AG08396 (cell line): ENCODE measurements around the gene PGBD5.

Source experiments
- DNase-seq: peaks from one replicate; pipeline ENCODE4 v3.0.0; 2012; ENCODE audit warnings: low spot score, mixed read lengths

The PGBD5 gene

DNA sequence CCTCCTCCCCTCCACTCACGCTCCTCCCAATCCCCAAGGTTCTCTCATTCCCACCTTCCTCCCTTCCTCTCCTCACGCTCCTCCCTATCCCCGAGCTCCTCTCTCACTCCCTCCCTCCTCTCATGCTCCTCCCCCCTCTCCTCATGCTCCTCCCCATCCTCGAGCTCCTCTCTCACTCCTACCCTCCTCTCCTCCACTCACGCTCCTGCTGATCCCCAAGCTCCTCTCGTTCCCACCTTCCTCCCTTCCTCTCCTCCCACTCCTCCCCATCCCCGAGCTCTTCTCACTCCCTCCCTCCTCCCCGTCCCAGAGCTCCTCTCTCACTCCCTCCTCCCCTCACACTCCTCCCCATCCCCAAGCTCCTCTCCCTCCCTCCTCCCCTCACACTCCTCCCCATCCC is 31.4 kb downstream of the PGBD5 start:
- DNase-seq, result no peak

- DNase-seq, result no peak
Measured at GRCh38 chr1:230394134-230394533, 32.0 kb downstream of the PGBD5 start.

DNA sequence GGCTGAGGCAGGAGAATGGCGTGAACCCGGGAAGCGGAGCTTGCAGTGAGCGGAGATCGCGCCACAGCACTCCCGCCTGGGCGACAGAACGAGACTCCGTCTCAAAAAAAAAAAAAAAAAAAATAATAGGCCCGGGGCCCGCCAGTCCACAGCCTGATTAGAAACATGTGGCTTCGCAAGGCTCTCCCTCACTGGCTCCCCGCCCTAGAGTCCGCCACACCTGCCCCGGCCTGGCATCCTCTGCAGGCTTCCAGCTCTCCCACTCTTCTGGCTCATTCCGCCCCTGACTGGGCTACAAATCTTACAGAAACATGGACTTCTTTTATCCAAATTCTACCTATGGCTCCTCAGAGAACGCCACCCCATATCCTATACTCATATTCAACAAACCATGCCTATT is 32.4 kb downstream of the PGBD5 start:
- no peak for DNase-seq

- no peak for DNase-seq
Measured at GRCh38 chr1:230392920-230393521, 33.1 kb downstream of the PGBD5 start.

DNA sequence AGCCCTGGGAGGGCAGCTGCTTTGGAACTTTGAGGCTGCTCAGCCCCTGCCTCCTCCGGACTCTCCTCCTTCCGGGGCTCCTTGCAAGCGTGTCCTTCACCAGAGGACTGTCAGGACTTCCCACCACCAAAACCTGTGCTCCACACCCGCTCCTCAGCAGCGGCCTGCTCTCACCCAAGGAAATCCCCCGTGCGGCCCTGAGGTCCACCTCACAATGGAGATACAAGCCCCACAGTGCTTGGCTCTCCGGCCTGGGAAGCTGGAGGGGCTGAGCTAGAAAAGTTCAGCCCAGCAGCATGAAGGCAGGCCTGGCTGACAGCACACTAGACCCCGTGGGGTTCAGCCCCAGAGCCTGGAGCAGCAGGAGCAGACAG is 33.6 kb downstream of the PGBD5 start:
- no peak for DNase-seq

GRCh38 chr1:230391776-230392535 is 34.2 kb downstream of the PGBD5 start:
- no peak for DNase-seq

DNA sequence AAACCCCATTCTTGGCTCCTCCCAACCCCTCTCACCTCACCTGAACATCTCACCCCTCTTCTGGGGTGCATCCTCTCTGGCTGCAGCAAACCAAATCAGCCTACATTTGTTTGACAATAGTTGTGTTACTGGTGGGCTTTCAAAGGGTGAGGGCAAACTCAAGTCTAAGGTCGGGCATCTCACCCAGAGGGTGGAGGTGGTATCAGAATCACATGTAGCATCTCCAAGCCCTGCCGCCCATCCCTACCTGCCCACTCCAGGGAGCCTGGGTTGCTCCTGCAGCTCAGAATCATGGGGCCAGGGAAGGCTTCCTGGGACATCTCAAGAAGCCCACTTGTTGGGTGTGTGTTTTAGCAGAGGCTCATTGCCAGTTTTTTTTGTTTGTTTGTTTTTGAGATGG is 35.8 kb downstream of the PGBD5 start:
- DNase-seq, result no peak

DNA sequence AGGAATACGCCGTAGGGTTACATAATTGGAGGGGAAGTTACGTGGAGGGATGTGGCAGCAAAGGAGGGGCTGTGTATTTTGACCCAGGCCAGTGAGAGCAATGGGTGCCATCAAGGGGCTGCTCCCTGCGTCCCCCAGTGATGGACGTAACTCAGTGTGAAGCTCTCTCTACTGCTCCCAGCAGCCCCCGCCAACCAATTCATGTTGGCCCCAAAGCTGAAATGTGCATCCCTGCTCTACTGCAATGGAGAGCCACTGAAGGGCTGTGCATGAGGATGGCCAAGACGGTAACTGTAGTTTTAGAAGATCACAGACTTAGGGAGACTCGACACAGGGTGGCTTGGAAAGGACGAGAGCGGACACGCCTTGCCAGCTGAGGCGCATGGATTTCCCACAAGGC is 38.3 kb downstream of the PGBD5 start:
- DNase-seq, result no peak

- DNase-seq, result no peak
Measured at GRCh38 chr1:230387296-230387695, 38.8 kb downstream of the PGBD5 start.

- DNase-seq, result no peak
Measured at GRCh38 chr1:230386637-230387262, 39.4 kb downstream of the PGBD5 start.

DNA sequence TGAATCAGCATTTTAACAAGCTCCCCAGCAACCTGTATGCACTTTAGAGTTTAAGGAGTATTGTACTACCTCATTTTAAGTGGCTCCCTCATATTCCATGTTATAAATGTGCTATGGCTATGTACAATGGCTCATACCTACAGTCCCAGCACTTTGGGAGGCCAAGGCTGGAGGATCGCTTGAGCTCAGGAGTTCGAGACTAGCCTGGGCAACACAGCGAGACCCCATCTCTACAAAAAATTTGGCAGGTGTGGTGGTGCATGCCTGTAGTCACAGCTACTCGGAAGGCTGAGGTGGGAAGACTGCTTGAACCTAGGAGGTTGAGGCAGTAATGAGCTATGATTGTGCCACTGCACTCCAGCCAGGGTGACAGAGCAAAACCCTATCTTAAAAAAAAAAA is 40.2 kb downstream of the PGBD5 start:
- no peak for DNase-seq

DNA sequence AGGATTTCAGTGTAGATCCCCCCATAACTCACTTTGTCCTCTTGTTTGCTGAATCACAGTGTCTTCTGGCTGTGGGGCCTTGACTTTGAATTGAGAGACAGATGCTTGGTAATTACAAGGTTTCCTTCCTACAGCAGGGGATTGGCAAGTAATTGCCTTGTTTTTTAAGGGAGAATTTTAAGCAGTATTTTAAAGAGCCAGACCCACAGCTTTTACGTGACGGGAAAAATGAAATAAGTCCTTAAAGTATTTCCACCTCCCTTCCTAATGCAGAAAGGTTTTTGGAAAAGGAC is 41.0 kb downstream of the PGBD5 start:
- no peak for DNase-seq

DNA sequence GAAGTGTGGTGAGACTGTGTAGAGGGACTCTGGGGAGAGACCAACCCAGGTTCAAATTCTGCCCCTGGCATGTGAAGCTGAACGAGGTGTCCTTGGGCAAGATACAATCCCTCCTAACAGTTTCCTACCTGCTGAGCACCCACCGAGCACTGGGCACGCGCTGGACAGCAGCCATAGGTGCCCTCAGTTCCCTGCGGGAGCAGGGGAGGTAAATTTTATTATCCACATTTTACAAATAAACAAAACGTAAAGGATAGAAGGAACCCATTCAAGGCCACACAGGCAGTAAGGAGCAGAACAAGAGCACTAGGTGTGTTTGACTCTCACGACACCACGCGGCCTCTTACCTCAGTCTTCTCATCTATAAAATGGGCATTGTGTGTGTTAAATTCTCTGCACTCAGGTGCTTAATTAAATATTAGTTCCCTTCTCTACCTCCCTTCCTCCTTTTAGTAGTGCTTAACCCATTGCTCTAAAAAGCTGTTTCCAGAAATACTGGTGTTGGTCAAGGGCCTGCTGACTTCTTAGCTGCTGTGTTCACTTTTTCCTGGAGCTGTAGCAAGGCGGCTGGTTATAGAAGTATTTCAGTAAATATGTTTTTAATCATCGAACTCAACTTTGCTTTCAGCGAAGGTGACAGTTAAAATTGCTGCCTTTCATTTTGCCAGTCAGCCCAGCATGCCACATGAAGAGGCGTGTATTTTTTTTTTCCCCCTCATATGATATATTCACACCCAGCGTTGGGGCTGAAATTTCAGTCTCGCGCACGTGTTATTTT is 41.6 kb downstream of the PGBD5 start:
- no peak for DNase-seq

DNA sequence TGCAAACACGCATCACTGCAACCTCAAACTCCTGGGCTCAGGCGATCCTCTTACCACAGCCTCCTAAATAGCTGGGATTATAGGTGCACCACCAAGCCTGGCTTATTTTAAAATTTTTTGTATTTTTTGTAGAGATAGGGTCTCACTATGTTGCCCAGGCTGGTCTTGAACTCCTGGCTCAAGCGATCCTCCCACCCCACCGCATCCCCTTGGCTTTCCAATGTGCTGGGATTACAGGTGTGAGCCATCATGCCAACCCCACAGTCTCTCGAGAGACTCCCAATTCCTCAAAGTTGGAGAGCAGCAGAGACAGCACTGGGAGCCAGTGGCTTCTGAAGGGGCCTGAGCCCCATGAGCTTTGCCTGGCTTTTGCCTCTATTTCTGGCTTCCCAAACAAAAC is 42.7 kb downstream of the PGBD5 start:
- DNase-seq, result no peak

- no peak for DNase-seq
Measured at GRCh38 chr1:230382001-230382491, 44.1 kb downstream of the PGBD5 start.

DNA sequence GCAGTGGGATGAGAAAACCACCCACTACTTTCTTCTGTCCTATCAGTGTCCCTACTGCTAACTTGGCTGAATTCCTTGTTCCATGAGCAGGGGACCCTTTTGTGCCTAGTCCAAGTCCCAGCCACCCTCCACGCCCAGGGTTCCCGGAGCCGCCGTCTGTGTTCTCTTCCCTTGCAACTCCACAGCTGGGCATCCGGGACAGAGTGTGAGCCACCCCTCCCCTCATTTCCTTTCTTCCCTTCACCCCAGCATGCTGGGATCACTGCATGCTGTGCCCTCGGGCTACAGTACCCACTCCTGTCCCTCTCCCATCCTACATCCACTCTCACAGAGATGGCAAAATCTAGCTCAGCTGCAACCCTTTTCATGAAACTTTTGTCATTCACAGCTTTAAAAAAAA is 44.5 kb downstream of the PGBD5 start:
- no peak for DNase-seq

GRCh38 chr1:230381049-230381467 is 45.1 kb downstream of the PGBD5 start:
- no peak for DNase-seq

DNA sequence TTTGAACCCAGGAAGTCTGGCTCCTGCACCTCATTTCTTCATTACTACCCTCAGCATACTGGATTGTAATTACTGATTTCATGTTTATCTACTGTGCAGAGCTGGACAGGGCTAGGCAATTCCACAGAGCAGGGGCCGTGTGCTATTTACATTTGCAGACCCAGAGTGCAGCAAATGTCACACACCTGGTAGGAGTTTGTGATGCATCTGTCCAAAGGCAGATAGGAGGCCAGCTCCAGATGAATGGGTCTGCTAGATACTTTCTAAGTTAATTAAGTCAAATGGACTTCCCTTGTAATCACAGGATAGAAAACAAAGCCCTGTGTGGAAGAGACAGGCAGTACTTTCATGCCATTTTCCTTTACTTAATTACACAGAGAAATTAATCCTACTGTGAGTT is 46.2 kb downstream of the PGBD5 start:
- DNase-seq, result no peak

GRCh38 chr1:230379462-230379861 is 46.7 kb downstream of the PGBD5 start:
- DNase-seq, result no peak

- no peak for DNase-seq
Measured at GRCh38 chr1:230377851-230378250, 48.3 kb downstream of the PGBD5 start.

DNA sequence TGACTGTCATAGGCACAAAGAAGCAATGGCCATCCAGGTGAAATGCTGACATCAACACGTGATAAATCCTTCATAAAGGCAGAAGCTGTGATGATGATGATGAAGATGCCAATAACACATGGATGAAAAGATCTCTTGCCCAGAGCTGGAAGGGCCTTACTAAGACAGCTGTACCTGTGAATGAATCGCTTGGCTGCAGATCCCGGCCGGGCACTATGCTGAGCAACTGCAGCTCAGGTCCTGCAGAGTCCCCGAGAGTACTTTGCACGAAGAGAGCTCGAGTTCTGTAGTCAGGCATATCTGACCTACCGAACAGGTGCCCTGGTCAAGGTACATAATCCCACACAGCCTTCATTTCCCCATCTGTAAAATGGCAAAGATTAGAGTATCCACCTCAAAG is 48.8 kb downstream of the PGBD5 start:
- no peak for DNase-seq

GRCh38 chr1:230376296-230376695 is 49.8 kb downstream of the PGBD5 start:
- no peak for DNase-seq

GRCh38 chr1:230375780-230376179 is 50.4 kb downstream of the PGBD5 start:
- DNase-seq, result no peak
